ENCODE results near the gene RNF31. TPM values are rescaled to one million over a fixed set of nuclear protein-coding genes. Genes with fewer than 3 reads are reported as not detected.

Gene RNF31
- total and polyA plus RNA-seq, 2 of the 13 experiments (the other 11 are each of a cell fraction or from before 2014, with no cell fraction given): 48.2 to 86.8 TPM

DNA sequence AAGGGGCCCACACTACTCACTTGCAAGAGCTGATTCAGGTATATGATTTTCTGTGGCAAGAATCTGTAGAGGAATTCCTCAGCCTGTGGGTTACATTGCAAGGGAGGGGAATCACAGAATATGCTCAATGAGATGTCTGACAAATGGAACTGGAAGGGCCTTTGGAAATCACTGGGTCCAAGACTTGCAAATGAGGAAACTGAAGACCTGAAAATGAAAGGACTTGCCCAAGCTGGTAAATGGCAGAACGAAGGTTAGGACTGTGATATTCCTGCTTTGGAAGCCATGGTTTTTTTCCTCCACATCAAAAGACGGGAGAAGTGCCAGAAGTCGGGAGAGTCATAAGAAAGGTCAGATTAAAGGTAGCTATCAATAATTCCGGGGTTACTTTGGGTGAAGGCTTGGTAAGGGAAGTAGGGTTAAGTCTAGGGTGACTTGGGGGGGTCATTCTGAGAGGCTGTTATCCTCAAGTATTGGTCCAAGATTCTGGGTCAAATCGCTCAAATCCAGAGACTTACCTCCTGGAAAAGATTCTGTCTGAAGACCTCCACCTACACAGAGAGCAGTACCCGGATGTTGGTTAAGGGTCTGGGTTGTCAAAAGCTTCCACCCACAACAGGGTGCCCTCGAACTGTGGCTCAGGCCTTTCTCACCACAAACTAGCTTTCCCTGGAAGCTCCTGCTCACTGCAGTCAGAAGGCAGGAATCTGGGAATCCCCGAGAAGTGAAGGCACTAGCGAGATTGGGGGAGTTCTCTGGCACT, 1.4 kb upstream of the RNF31 start (continued):
- TF ChIP-seq ZNF562 (CRISPR knock-in tag; IDR thresholded peaks at IDR 0.05; ENCODE audit: borderline replicate concordance) (no peak), GABPA (IDR thresholded peaks at IDR 0.05; ENCODE audit: low read depth, low read length) (no peak), GABPA (CRISPR knock-in tag; IDR thresholded peaks at IDR 0.05; ENCODE audit: low read depth) (no peak), CAMTA2 (CRISPR knock-in tag; IDR thresholded peaks at IDR 0.05; ENCODE audit: borderline replicate concordance) (peak; percentile 85; the same call in 1 of the 2 replicates), ZNF24 (IDR thresholded peaks at IDR 0.05) (0 out of 2 replicates have a peak, but pooled peaks have one; percentile 13), RFX3 (CRISPR knock-in tag; IDR thresholded peaks at IDR 0.05) (no peak), FOXK2 (IDR thresholded peaks at IDR 0.05) (no peak), TCF7L2 (IDR thresholded peaks at IDR 0.05; ENCODE audit: low read depth, low read length) (no peak), ZNF354B (CRISPR knock-in tag; IDR thresholded peaks at IDR 0.05) (peak; percentile 64; the same call in 1 of the 2 replicates), ZFYVE20 (CRISPR knock-in tag; IDR thresholded peaks at IDR 0.05; ENCODE audit: borderline replicate concordance, low read depth) (no peak), NR2F2 (IDR thresholded peaks at IDR 0.05; ENCODE audit: borderline replicate concordance, low read depth) (no peak), BRCA1 (CRISPR knock-in tag; IDR thresholded peaks at IDR 0.05) (peak; percentile 19; the same call in 1 of the 2 replicates), MZF1 (CRISPR knock-in tag; IDR thresholded peaks at IDR 0.05; ENCODE audit: borderline replicate concordance) (0 out of 2 replicates have a peak, but pooled peaks have one; percentile 41), NR3C1 (CRISPR knock-in tag; IDR thresholded peaks at IDR 0.05) (no peak), HOXA7 (CRISPR knock-in tag; IDR thresholded peaks at IDR 0.05) (no peak), CBX5 (CRISPR knock-in tag; IDR thresholded peaks at IDR 0.05; ENCODE audit: borderline replicate concordance) (no peak; the same call in 1 of the 2 replicates)
- TF ChIP-seq, protein P1, sequence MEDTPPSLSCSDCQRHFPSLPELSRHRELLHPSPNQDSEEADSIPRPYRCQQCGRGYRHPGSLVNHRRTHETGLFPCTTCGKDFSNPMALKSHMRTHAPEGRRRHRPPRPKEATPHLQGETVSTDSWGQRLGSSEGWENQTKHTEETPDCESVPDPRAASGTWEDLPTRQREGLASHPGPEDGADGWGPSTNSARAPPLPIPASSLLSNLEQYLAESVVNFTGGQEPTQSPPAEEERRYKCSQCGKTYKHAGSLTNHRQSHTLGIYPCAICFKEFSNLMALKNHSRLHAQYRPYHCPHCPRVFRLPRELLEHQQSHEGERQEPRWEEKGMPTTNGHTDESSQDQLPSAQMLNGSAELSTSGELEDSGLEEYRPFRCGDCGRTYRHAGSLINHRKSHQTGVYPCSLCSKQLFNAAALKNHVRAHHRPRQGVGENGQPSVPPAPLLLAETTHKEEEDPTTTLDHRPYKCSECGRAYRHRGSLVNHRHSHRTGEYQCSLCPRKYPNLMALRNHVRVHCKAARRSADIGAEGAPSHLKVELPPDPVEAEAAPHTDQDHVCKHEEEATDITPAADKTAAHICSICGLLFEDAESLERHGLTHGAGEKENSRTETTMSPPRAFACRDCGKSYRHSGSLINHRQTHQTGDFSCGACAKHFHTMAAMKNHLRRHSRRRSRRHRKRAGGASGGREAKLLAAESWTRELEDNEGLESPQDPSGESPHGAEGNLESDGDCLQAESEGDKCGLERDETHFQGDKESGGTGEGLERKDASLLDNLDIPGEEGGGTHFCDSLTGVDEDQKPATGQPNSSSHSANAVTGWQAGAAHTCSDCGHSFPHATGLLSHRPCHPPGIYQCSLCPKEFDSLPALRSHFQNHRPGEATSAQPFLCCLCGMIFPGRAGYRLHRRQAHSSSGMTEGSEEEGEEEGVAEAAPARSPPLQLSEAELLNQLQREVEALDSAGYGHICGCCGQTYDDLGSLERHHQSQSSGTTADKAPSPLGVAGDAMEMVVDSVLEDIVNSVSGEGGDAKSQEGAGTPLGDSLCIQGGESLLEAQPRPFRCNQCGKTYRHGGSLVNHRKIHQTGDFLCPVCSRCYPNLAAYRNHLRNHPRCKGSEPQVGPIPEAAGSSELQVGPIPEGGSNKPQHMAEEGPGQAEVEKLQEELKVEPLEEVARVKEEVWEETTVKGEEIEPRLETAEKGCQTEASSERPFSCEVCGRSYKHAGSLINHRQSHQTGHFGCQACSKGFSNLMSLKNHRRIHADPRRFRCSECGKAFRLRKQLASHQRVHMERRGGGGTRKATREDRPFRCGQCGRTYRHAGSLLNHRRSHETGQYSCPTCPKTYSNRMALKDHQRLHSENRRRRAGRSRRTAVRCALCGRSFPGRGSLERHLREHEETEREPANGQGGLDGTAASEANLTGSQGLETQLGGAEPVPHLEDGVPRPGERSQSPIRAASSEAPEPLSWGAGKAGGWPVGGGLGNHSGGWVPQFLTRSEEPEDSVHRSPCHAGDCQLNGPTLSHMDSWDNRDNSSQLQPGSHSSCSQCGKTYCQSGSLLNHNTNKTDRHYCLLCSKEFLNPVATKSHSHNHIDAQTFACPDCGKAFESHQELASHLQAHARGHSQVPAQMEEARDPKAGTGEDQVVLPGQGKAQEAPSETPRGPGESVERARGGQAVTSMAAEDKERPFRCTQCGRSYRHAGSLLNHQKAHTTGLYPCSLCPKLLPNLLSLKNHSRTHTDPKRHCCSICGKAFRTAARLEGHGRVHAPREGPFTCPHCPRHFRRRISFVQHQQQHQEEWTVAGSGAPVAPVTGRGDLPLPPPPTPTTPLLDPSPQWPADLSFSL (CRISPR knock-in tag; IDR thresholded peaks at IDR 0.05): no peak
- TF ChIP-seq, protein P2, sequence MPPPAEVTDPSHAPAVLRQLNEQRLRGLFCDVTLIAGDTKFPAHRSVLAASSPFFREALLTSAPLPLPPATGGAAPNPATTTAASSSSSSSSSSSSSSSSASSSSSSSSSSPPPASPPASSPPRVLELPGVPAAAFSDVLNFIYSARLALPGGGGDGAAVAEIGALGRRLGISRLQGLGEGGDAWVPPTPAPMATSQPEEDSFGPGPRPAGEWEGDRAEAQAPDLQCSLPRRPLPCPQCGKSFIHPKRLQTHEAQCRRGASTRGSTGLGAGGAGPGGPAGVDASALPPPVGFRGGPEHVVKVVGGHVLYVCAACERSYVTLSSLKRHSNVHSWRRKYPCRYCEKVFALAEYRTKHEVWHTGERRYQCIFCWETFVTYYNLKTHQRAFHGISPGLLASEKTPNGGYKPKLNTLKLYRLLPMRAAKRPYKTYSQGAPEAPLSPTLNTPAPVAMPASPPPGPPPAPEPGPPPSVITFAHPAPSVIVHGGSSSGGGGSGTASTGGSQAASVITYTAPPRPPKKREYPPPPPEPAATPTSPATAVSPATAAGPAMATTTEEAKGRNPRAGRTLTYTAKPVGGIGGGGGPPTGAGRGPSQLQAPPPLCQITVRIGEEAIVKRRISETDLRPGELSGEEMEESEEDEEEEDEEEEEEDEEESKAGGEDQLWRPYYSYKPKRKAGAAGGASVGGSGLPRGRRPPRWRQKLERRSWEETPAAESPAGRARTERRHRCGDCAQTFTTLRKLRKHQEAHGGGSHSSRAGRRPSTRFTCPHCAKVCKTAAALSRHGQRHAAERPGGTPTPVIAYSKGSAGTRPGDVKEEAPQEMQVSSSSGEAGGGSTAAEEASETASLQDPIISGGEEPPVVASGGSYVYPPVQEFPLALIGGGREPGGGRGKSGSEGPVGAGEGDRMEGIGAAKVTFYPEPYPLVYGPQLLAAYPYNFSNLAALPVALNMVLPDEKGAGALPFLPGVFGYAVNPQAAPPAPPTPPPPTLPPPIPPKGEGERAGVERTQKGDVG (CRISPR knock-in tag; IDR thresholded peaks at IDR 0.05; ENCODE audit: borderline replicate concordance): peak; percentile 27; the same call in 1 of the 2 replicates
- TF ChIP-seq, protein P3, sequence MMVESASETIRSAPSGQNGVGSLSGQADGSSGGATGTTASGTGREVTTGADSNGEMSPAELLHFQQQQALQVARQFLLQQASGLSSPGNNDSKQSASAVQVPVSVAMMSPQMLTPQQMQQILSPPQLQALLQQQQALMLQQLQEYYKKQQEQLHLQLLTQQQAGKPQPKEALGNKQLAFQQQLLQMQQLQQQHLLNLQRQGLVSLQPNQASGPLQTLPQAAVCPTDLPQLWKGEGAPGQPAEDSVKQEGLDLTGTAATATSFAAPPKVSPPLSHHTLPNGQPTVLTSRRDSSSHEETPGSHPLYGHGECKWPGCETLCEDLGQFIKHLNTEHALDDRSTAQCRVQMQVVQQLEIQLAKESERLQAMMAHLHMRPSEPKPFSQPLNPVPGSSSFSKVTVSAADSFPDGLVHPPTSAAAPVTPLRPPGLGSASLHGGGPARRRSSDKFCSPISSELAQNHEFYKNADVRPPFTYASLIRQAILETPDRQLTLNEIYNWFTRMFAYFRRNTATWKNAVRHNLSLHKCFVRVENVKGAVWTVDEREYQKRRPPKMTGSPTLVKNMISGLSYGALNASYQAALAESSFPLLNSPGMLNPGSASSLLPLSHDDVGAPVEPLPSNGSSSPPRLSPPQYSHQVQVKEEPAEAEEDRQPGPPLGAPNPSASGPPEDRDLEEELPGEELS (CRISPR knock-in tag; IDR thresholded peaks at IDR 0.05): peak; percentile 5; the same call in 1 of the 2 replicates

Measured in HepG2 (cell line).